Retinal pigment epithelial cell (primary cell): ENCODE data around the gene OR2AK2.

Experiments used
- DNase-seq: peaks from one replicate; pipeline ENCODE4 v3.0.0-alpha.2; 2010; ENCODE audit warnings: low read depth
- H3K4me3 ChIP-seq: 2 replicates; pipeline ENCODE4 v1.5.1; 2011; ENCODE audit warnings: mild to moderate bottlenecking, low read length, control low read depth, moderate library complexity
- TF ChIP-seq, protein P1 (sequence below): conservative IDR thresholded peaks from 2 replicates; pipeline ENCODE4 v1.5.1; 2011; ENCODE audit warnings: low read depth, low read length, control low read depth, inconsistent platforms

OR2AK2 gene, protein sequence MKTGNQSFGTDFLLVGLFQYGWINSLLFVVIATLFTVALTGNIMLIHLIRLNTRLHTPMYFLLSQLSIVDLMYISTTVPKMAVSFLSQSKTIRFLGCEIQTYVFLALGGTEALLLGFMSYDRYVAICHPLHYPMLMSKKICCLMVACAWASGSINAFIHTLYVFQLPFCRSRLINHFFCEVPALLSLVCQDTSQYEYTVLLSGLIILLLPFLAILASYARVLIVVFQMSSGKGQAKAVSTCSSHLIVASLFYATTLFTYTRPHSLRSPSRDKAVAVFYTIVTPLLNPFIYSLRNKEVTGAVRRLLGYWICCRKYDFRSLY

DNA sequence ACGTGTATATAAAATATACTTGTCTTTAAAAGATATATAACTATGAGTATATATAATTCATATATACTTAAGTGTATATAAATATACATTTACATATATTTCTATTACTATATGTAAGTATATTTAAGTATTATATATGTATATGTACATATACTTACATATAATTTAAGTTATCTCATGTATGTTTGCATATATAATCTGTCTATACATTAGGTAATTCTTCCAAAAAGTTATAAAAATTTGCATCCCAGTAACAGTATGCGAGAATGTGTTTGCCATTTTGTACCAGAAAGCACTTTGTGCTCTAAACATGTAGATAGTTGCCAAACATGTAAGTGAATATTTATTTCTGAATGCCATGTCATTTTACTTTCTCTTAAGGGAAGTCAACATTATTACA lies at the start of gene OR2AK2:
Gene OR2AK2 (plus strand): TSS at position 301 of the 400 bp plus-strand sequence. CDS start 144 bp downstream, outside the sequence.
- no peak for DNase-seq
- TF ChIP-seq, protein P1, sequence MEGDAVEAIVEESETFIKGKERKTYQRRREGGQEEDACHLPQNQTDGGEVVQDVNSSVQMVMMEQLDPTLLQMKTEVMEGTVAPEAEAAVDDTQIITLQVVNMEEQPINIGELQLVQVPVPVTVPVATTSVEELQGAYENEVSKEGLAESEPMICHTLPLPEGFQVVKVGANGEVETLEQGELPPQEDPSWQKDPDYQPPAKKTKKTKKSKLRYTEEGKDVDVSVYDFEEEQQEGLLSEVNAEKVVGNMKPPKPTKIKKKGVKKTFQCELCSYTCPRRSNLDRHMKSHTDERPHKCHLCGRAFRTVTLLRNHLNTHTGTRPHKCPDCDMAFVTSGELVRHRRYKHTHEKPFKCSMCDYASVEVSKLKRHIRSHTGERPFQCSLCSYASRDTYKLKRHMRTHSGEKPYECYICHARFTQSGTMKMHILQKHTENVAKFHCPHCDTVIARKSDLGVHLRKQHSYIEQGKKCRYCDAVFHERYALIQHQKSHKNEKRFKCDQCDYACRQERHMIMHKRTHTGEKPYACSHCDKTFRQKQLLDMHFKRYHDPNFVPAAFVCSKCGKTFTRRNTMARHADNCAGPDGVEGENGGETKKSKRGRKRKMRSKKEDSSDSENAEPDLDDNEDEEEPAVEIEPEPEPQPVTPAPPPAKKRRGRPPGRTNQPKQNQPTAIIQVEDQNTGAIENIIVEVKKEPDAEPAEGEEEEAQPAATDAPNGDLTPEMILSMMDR: no peak

DNA sequence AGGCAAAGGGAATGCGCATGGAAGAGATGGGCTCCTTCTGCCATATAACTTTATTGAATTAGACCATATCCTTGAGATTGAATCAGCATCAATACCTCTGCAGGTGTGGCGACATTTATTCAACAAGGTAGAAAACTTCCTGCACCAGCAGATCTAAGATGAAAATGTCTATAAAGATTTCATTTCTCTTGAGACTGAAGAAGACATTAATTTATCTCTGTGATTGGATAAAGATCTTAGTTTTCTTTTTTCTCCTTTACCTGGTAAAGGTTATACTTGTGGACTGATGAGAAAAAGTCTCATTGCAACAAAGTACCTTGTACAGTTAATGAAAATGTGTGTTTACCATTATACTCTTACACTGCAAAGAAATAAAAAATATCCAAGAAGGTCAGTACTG lies 45.1 kb upstream of the OR2AK2 start, which contains the start of gene OR2T8:
Gene OR2T8 (plus strand): TSS at position 301 of the 400 bp plus-strand sequence. CDS start 766 bp downstream, outside the sequence.
- TF ChIP-seq, protein P1: no peak
- H3K4me3 ChIP-seq: no peak within 1 kb of the TSS
- DNase-seq: no peak

More for the DNA sequence above, at the start of gene OR2AK2:
- no peak within 1 kb of the TSS for H3K4me3 ChIP-seq

DNA sequence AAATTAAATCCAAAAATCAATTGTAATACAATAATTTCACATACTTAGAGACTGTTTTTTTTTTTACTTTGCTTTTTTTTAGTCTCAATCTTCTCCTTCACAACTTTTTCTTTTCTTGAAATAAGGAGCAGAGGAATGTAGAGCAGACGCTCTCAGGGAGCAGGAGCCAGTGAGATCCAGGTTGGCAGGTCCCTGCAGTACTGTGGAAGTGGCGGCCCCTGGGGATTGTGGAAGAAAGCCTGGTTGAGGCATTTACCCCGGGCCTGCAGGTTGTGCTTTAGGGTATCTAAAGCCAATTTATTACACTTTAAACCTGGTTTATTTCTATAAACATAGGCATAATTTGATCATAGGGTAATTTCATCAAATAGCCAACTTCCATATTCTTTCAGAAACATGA lies 41.1 kb upstream of the OR2AK2 start:
- no peak for DNase-seq
- TF ChIP-seq, protein P1: no peak
- H3K4me3 ChIP-seq: no peak overlapping the region

DNA sequence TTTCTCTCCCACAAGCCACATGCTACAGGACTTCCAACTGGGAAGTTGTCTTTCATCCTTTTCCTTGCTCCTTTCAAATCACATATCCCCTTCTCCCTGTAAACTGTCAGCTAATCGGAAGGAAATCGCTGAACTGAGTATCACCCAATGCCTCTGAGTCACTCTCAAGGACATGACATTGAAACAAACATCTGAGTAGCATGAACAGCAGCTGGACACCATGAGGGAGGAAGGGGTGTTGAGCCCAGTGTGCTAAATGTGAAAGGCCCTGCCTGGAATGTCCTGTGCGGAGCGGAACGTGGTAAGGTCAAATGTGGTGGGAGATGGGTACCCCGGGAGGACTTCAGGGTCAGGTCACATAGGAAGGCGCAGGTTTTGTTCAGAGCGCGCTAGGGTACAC lies 40.2 kb upstream of the OR2AK2 start, which contains the start of gene OR2AJ1:
Gene OR2AJ1 (plus strand): TSS at position 22 of the 400 bp plus-strand sequence. CDS start 8,880 bp downstream, outside the sequence.
- no peak for DNase-seq
- TF ChIP-seq, protein P1: no peak
- H3K4me3 ChIP-seq: no peak within 1 kb of the TSS

DNA sequence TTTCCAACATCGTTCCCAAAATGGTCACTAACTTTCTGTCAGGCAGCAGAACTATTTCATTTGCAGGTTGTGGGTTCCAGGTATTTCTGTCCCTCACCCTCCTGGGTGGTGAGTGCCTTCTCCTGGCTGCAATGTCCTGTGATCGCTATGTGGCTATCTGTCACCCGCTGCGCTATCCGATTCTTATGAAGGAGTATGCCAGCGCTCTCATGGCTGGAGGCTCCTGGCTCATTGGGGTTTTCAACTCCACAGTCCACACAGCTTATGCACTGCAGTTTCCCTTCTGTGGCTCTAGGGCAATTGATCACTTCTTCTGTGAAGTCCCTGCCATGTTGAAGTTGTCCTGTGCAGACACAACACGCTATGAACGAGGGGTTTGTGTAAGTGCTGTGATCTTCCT lies 31.0 kb upstream of the OR2AK2 start:
- H3K4me3 ChIP-seq: no peak overlapping the region
- TF ChIP-seq, protein P1: no peak
- no peak for DNase-seq

DNA sequence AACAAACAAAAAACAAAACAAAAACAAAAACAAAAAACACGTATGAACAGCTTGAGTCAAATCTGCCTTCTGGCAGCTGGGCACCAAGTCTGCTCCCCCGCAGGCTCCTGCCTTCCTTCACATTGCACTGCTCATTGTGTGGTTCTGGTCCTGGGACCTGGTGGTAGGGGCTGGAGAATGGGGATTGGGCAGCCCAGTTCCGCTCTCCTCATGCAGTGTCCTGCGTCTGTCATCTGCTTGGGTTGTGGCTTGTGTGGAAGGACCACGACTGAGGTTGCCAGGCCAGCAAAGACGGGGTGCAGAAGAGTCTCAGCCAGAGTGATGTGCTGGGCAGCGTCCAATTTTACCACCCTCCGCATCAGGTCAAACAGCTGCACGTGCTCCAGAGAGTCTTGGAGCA lies 29.3 kb upstream of the OR2AK2 start:
- no peak for DNase-seq
- H3K4me3 ChIP-seq: no peak overlapping the region
- TF ChIP-seq, protein P1: no peak

DNA sequence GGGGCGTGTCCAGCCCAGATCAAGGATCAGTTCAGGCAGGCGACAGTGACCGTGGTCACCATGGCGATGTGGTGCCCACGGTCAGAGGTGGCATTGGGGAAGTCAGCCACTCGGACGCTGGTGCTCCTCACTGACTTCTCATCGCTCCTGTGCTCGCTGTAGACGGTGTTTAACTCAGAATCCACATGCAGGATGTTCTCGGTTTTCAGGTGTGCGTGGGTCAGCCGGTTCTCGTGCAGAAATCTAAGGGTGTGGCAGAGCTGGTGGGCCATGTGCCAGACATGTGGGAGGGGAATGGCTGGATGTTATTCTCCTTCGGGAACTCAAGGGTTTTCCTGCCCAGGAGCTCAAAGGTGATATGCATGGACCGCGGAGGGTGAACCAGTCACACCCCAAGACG lies 28.6 kb upstream of the OR2AK2 start:
- TF ChIP-seq, protein P1: no peak
- no peak for DNase-seq
- H3K4me3 ChIP-seq: no peak overlapping the region
